Thyroid gland (tissue), 4 donors: ENCODE results near the gene CHMP1A. TPM values are rescaled to one million over a fixed set of nuclear protein-coding genes. Genes with fewer than 3 reads are reported as not detected.

Experiments used
- DNase-seq, 2 donors: peaks; one replicate each; pipeline ENCODE4 v3.0.0-alpha.2; 2019
- H3K27ac ChIP-seq, 3 donors: fragments of 200-600 bp; sonication (generic); 1 replicate in 2 of 3; 2 replicates in 1 of 3; pipeline ENCODE4 v1.5.1; 2016 to 2019; ENCODE audit warnings: mild to moderate bottlenecking in 1 of 3, moderate library complexity in 1 of 3
- H3K27me3 ChIP-seq: fragments of 200-600 bp; sonication (generic); one replicate; pipeline ENCODE4 v1.5.1; 2019
- H3K36me3 ChIP-seq, 2 donors: fragments of 200-600 bp; sonication (generic); one replicate each; pipeline ENCODE4 v1.5.1; 2016 to 2019
- H3K4me1 ChIP-seq, 2 donors: fragments of 200-600 bp; sonication (generic); one replicate each; pipeline ENCODE4 v1.5.1; 2017 to 2019
- H3K4me3 ChIP-seq, 3 donors: fragments of 200-600 bp; sonication (generic); replicated peaks in 1 of 3; 1 replicate in 2 of 3; 2 replicates in 1 of 3; pipeline ENCODE4 v1.5.1; 2016; ENCODE audit warnings: mild to moderate bottlenecking in 1 of 3
- H3K9me3 ChIP-seq: fragments of 200-600 bp; sonication (generic); one replicate; pipeline ENCODE4 v1.5.1; 2017
- CTCF ChIP-seq, 6 experiments: fragments of 200-600 bp in 3 of 6; fragments of 450-650 bp in 3 of 6; sonication (generic) in 3 of 6; IDR thresholded peaks; one replicate each; pipeline ENCODE4 v1.5.1; 2016 to 2019; ENCODE audit warnings: antibody characterized with exemption in 6 of 6, mild to moderate bottlenecking in 2 of 6, inconsistent platforms in 1 of 6, moderate library complexity in 1 of 6
- POLR2A ChIP-seq, 2 donors: fragments of 450-650 bp; IDR thresholded peaks; one replicate each; pipeline ENCODE4 v1.6.1; 2017; ENCODE audit warnings: antibody characterized with exemption in 2 of 2, mild to moderate bottlenecking in 2 of 2, moderate library complexity in 1 of 2
- WGBS, 2 donors: methylation state at CpG; one replicate each; pipeline ENCODE4 v1.1.5; 2017; 5-methylcytosine and 5-hydroxymethylcytosine counted together
- intact Hi-C: fragments of 100-400 bp; cut with DNase I; formaldehyde crosslinking; loops from one replicate; pipeline ENCODE4 v1.15.1; 2023
- total RNA-seq, 4 donors: library from RNA; depleted of rRNA; stranded (reverse); fragments of >200 nt; gene quantifications; one replicate each; pipeline ENCODE4 v1.2.3, GENCODE V29; 2016

Gene CHMP1A
- total RNA-seq, 4 donors from 2014 or later: 66.8 to 95.1 (median 76.0) TPM

GRCh38 chr16:89602952-89603590 lies 54.4 kb downstream of the CHMP1A start:
- WGBS, 2 donors: 49 to 64% methylated on average over 4 to 5 of the region's 5 CpGs
- intact Hi-C loops: no loop called here

GRCh38 chr16:89602273-89602951 lies 55.1 kb downstream of the CHMP1A start:
- peak in 1 of 2 donors; percentile 12 for DNase-seq
- intact Hi-C loops: no loop called here
- Histone ChIP-seq H3K27me3 (no peaks in the 10 kb centered on the region), H3K36me3 (no peaks in the 10 kb centered on the region), H3K9me3 (no peaks in the 10 kb centered on the region), H3K4me1 (peaks cover 0 to 9% of the 10 kb centered on the region in 2 donors), H3K4me3 (no peak overlapping the region), H3K27ac (no peak overlapping the region)
- TF ChIP-seq POLR2A (IDR thresholded peaks at IDR 0.05) (no peak), CTCF (IDR thresholded peaks at IDR 0.05) (no peak)
- WGBS, 2 donors: 4 to 7% methylated on average over 14 to 17 of the region's 22 CpGs

More at GRCh38 chr16:89602952-89603590, 54.4 kb downstream of the CHMP1A start:
- no peak overlapping the region for H3K27ac ChIP-seq
- H3K9me3 ChIP-seq: no peaks in the 10 kb centered on the region
- H3K4me1 ChIP-seq: peaks cover 0 to 9% of the 10 kb centered on the region in 2 donors
- no peak for TF ChIP-seq CTCF (IDR thresholded peaks at IDR 0.05)
- TF ChIP-seq POLR2A (IDR thresholded peaks at IDR 0.05): no peak
- H3K27me3 ChIP-seq: no peaks in the 10 kb centered on the region
- DNase-seq: no peak
- H3K4me3 ChIP-seq: no peak overlapping the region
- no peaks in the 10 kb centered on the region for H3K36me3 ChIP-seq

GRCh38 chr16:89601906-89602272 lies 55.6 kb downstream of the CHMP1A start:
- WGBS, 2 donors: 56 to 67% methylated on average over 13 to 22 of the region's 22 CpGs
- H3K4me3 ChIP-seq: no peak overlapping the region
- no peaks in the 10 kb centered on the region for H3K9me3 ChIP-seq
- no peaks in the 10 kb centered on the region for H3K27me3 ChIP-seq
- peaks cover 0 to 9% of the 10 kb centered on the region in 2 donors for H3K4me1 ChIP-seq
- no peaks in the 10 kb centered on the region for H3K36me3 ChIP-seq
- no peak for DNase-seq
- TF ChIP-seq POLR2A (IDR thresholded peaks at IDR 0.05) (no peak), CTCF (IDR thresholded peaks at IDR 0.05) (no peak)
- intact Hi-C loops: no loop called here
- no peak overlapping the region for H3K27ac ChIP-seq

DNA sequence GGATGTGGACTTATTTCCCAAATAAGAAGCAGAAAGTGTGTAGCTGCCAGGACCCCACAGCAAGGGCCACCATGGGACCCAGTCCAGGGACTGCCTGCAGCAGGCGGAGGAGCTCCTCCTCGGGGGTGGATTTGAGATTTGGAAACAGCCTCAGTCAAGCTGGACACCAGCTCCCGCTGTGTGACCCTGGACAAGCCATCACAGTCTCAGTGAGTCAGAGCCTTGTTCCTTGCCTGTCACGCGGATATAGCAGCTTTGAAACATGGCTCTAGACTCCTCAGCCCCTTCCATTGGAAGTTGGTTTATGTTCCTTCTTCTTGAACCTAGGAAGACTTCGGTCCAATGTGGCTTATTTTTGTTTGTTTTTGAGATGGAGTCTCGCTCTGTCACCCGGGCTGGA lies 56.6 kb downstream of the CHMP1A start:
- WGBS, 2 donors: 72 to 82% methylated on average over 8 of the region's 8 CpGs
- Histone ChIP-seq H3K36me3 (no peaks in the 10 kb centered on the region), H3K9me3 (no peaks in the 10 kb centered on the region), H3K27me3 (no peaks in the 10 kb centered on the region), H3K4me3 (no peak overlapping the region), H3K27ac (no peak overlapping the region), H3K4me1 (peaks cover 0 to 9% of the 10 kb centered on the region in 2 donors)
- no peak for TF ChIP-seq POLR2A (IDR thresholded peaks at IDR 0.05)
- TF ChIP-seq CTCF (IDR thresholded peaks at IDR 0.05): no peak
- DNase-seq: no peak
- intact Hi-C loops: no loop called here

GRCh38 chr16:89600427-89600826 lies 57.1 kb downstream of the CHMP1A start:
- Histone ChIP-seq H3K4me3 (no peak overlapping the region), H3K27me3 (no peaks in the 10 kb centered on the region), H3K27ac (no peak overlapping the region), H3K4me1 (peaks cover 0 to 9% of the 10 kb centered on the region in 2 donors), H3K9me3 (no peaks in the 10 kb centered on the region), H3K36me3 (no peaks in the 10 kb centered on the region)
- 73 to 82% methylated on average over 4 to 9 of the region's 12 CpGs for WGBS, 2 donors
- TF ChIP-seq POLR2A (IDR thresholded peaks at IDR 0.05): no peak
- TF ChIP-seq CTCF (IDR thresholded peaks at IDR 0.05): no peak
- intact Hi-C loops: no loop called here
- DNase-seq: no peak
